T-helper 2 cell (primary cell): ENCODE measurements around the gene BAIAP2L1.

Experiments used
- DNase-seq, 5 experiments: peaks; one replicate each; pipeline versions ENCODE4 v3.0.0 to v3.0.0-alpha.2; 2012 to 2022

The BAIAP2L1 gene

GRCh38 chr7:98289333-98289875, 111.5 kb downstream of the BAIAP2L1 start:
- no peak for DNase-seq

- no peak for DNase-seq
Measured at GRCh38 chr7:98288064-98288823, 112.6 kb downstream of the BAIAP2L1 start.

- no peak for DNase-seq
Measured at GRCh38 chr7:98287486-98287959, 113.4 kb downstream of the BAIAP2L1 start.

GRCh38 chr7:98286701-98287485, 114.0 kb downstream of the BAIAP2L1 start:
- DNase-seq, result no peak

GRCh38 chr7:98286093-98286539, 114.8 kb downstream of the BAIAP2L1 start:
- no peak for DNase-seq

GRCh38 chr7:98285157-98286092, 115.5 kb downstream of the BAIAP2L1 start:
- DNase-seq, result no peak

GRCh38 chr7:98284335-98285036, 116.4 kb downstream of the BAIAP2L1 start:
- no peak for DNase-seq

- DNase-seq, result no peak
Measured at GRCh38 chr7:98283887-98284222, 117.0 kb downstream of the BAIAP2L1 start.

- no peak for DNase-seq
Measured at GRCh38 chr7:98283127-98283886, 117.6 kb downstream of the BAIAP2L1 start.

- no peak for DNase-seq
Measured at GRCh38 chr7:98282703-98283102, 118.2 kb downstream of the BAIAP2L1 start.

GRCh38 chr7:98281757-98282606, 118.9 kb downstream of the BAIAP2L1 start:
- peak in 4 of 5 experiments; percentile 18 to 51 (median 36) for DNase-seq

- peak; percentile 74 to 94 (median 90) for DNase-seq
Measured at GRCh38 chr7:98280791-98281756, 119.8 kb downstream of the BAIAP2L1 start, which contains the start of gene BRI3. Gene BRI3, plus strand, starts transcription at chr7:98281686. Its CDS starts 110 bp downstream, at chr7:98281796.

- DNase-seq, result no peak
Measured at GRCh38 chr7:98280296-98280695, 120.6 kb downstream of the BAIAP2L1 start.

- DNase-seq, result no peak
Measured at GRCh38 chr7:98278936-98279335, 122.0 kb downstream of the BAIAP2L1 start.

- DNase-seq, result no peak
Measured at GRCh38 chr7:98278408-98278807, 122.5 kb downstream of the BAIAP2L1 start.

GRCh38 chr7:98276241-98276761, 124.6 kb downstream of the BAIAP2L1 start:
- no peak for DNase-seq

GRCh38 chr7:98267303-98267702, 133.6 kb downstream of the BAIAP2L1 start:
- no peak for DNase-seq

GRCh38 chr7:98266840-98267239, 134.1 kb downstream of the BAIAP2L1 start:
- DNase-seq, result no peak
